ENCODE data around the gene CPNE6. TPM values are rescaled to one million over a fixed set of nuclear protein-coding genes. Genes with fewer than 3 reads are reported as not detected.

CPNE6 gene
- total RNA-seq, 4 donors from 2014 or later: 0.76 TPM; not detected in 3

GRCh38 chr14:24072881-24073877 lies 1.8 kb downstream of the CPNE6 start:
- DNase-seq: no peak

DNA sequence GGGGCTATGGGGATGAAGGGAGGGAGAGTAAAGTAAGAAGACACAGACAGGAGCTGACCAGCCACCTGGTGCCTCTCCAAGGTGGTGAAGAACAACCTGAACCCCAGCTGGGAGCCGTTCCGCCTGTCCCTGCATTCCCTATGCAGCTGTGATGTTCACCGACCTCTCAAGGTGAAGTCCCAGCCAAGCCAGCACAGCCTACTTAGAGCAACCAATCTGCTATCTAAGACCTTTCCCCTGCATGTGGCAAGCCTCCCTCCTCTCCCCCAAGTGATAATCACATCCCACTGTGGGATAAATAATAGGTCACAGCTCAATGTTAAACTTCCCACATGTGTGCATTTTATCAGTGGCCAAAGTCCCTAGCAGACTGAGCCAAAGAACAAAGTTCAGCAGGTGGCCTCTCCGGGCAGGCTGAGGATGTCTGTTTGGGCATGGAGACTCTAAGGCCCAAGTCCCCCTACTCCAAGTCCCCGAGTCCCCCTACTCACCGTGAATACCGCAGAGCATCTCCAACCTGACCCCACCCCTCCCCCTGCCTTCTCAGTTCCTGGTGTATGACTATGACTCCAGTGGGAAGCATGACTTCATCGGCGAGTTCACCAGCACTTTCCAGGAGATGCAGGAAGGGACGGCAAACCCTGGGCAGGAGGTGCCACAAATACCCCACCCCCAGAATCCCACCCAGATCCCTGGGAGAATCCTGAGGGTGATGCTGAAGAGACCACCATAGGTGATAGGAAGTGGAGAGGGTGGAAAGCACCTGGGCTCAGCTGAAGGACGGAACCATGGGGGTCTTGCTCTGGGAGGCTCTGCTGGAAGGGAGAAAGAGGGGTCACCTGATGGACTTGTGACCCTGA lies 3.5 kb downstream of the CPNE6 start:
- DNase-seq: no peak
- H3K9me3 ChIP-seq: no peaks in the 10 kb centered on the region
- H3K27me3 ChIP-seq: no peaks in the 10 kb centered on the region
- H3K4me1 ChIP-seq: no peaks in the 10 kb centered on the region
- no peak overlapping the region for H3K4me3 ChIP-seq
- H3K36me3 ChIP-seq: no peaks in the 10 kb centered on the region
- intact Hi-C loops (cut with DNase I; ENCODE audit: low total_unique reads): no loop called here
- TF ChIP-seq POLR2A (IDR thresholded peaks at IDR 0.05) (no peak), CTCF (IDR thresholded peaks at IDR 0.05) (no peak)
- no peak overlapping the region for H3K27ac ChIP-seq

More at GRCh38 chr14:24072881-24073877, 1.8 kb downstream of the CPNE6 start:
- no peaks in the 10 kb centered on the region for H3K27me3 ChIP-seq
- H3K4me3 ChIP-seq: no peak overlapping the region
- H3K4me1 ChIP-seq: no peaks in the 10 kb centered on the region
- TF ChIP-seq POLR2A (IDR thresholded peaks at IDR 0.05) (no peak), CTCF (IDR thresholded peaks at IDR 0.05) (no peak)
- intact Hi-C loops (cut with DNase I; ENCODE audit: low total_unique reads): no loop called here
- no peaks in the 10 kb centered on the region for H3K36me3 ChIP-seq
- no peaks in the 10 kb centered on the region for H3K9me3 ChIP-seq
- no peak overlapping the region for H3K27ac ChIP-seq

DNA sequence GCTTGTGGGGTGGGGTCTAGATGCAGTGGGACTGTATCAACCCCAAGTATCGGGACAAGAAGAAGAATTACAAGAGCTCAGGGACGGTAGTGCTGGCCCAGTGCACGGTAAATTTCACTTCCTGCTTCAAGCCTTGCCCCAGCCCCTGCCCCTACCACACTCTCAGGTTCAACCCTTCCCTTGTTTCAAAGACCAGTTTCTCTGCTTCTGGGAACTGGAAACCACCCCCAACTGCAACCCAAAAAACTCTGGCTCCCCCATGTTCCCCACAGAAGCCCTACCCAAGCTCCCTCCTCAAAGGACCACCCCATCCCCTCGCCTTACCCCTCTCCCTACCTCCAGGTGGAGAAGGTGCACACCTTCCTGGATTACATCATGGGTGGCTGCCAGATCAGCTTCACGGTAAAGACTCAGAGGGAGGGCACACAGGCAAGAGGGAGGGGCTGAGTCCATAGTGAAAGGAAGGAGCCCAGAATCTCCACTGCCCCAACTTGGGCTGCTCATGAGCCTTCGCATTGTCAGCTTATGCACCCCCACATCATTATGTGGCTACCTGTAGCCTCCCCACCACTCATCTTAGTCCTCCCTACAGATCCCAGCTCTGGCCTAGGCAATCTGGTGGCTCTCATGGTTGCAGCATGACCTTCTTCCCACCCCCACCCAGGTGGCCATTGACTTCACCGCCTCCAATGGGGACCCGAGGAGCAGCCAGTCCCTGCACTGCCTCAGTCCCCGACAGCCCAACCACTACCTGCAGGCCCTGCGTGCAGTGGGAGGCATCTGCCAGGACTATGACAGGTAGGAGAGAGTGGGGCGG lies 4.3 kb downstream of the CPNE6 start:
- intact Hi-C loops (cut with DNase I; ENCODE audit: low total_unique reads): no loop called here
- TF ChIP-seq POLR2A (IDR thresholded peaks at IDR 0.05): no peak
- no peak for TF ChIP-seq CTCF (IDR thresholded peaks at IDR 0.05)
- no peak for DNase-seq

DNA sequence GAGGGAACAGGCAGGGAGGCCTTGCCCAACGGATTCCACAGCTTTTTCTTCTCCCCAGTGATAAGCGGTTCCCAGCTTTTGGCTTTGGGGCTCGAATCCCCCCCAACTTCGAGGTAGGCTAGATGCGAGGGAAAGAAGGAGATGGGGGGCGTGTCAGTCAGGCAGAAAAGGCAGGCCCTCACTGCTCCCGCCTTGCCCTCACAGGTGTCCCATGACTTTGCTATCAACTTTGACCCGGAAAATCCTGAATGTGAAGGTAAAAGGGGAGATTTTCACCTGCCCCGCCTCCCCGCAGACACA lies 4.9 kb downstream of the CPNE6 start:
- H3K36me3 ChIP-seq: no peaks in the 10 kb centered on the region
- no peak overlapping the region for H3K27ac ChIP-seq
- no peaks in the 10 kb centered on the region for H3K27me3 ChIP-seq
- intact Hi-C loops (cut with DNase I; ENCODE audit: low total_unique reads): no loop called here
- no peak for DNase-seq
- no peaks in the 10 kb centered on the region for H3K4me1 ChIP-seq
- TF ChIP-seq CTCF (IDR thresholded peaks at IDR 0.05) (no peak), POLR2A (IDR thresholded peaks at IDR 0.05) (no peak)
- no peak overlapping the region for H3K4me3 ChIP-seq
- H3K9me3 ChIP-seq: no peaks in the 10 kb centered on the region

More for the DNA sequence above, 4.3 kb downstream of the CPNE6 start:
- Histone ChIP-seq H3K27me3 (no peaks in the 10 kb centered on the region), H3K27ac (no peak overlapping the region), H3K4me1 (no peaks in the 10 kb centered on the region), H3K9me3 (no peaks in the 10 kb centered on the region), H3K4me3 (no peak overlapping the region), H3K36me3 (no peaks in the 10 kb centered on the region)

Measured in uterus (tissue), 4 donors.